HepG2 (cell line): Measurements from ENCODE around the gene AGR3.

Experiments used
- KAT2B ChIP-seq: fragments of 150-350 bp; IDR thresholded peaks from 2 replicates; pipeline ENCODE4 v1.6.1; 2014; ENCODE audit warnings: low read depth, low read length, borderline replicate concordance
- POLR2AphosphoS5 ChIP-seq: IDR thresholded peaks from 2 replicates; pipeline ENCODE4 v1.6.1; 2012; ENCODE audit warnings: low read depth, low read length
- PTBP1 ChIP-seq: fragments of 200-400 bp; formaldehyde crosslinking; IDR thresholded peaks from 2 replicates; pipeline ENCODE4 v1.6.1; 2018; ENCODE audit warnings: low read length, low read depth; ENCODE audit not compliant: poor library complexity, severe bottlenecking
- TF ChIP-seq, protein P1 (sequence below): fragments of 450-650 bp; IDR thresholded peaks from 2 replicates; pipeline ENCODE4 v1.6.1; 2017; ENCODE audit warnings: mild to moderate bottlenecking
- TF ChIP-seq, protein P2 (sequence below): sonication (generic); formaldehyde crosslinking; IDR thresholded peaks from 2 replicates; pipeline ENCODE4 v1.5.0; 2020; ENCODE audit warnings: mild to moderate bottlenecking, missing genetic modification reagents, moderate library complexity

DNA sequence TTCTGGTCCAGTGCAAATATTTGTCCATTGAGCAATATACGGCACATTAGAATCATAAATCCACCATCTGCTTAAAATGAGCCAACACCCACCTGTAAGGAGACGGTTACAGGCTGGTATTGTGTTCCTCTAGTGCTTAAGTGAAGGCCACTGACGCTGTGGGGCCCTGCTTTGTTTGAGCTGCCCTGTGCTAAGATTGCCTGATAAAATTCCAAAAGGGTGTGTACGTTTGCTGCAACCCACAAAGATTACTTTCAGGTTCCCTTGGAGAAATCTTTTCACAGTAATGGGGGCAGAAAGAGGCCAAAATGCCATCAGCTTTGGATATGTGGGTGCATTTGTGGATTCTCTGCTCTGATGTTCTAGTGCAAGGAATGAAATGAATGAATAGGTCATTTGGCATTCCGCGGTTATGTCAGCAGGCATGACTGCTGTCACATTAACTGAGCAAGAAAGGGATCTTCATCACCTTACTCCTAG lies 34.4 kb downstream of the AGR3 start:
- TF ChIP-seq, protein P1, sequence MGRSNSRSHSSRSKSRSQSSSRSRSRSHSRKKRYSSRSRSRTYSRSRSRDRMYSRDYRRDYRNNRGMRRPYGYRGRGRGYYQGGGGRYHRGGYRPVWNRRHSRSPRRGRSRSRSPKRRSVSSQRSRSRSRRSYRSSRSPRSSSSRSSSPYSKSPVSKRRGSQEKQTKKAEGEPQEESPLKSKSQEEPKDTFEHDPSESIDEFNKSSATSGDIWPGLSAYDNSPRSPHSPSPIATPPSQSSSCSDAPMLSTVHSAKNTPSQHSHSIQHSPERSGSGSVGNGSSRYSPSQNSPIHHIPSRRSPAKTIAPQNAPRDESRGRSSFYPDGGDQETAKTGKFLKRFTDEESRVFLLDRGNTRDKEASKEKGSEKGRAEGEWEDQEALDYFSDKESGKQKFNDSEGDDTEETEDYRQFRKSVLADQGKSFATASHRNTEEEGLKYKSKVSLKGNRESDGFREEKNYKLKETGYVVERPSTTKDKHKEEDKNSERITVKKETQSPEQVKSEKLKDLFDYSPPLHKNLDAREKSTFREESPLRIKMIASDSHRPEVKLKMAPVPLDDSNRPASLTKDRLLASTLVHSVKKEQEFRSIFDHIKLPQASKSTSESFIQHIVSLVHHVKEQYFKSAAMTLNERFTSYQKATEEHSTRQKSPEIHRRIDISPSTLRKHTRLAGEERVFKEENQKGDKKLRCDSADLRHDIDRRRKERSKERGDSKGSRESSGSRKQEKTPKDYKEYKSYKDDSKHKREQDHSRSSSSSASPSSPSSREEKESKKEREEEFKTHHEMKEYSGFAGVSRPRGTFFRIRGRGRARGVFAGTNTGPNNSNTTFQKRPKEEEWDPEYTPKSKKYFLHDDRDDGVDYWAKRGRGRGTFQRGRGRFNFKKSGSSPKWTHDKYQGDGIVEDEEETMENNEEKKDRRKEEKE, result no peak
- TF ChIP-seq, protein P2, sequence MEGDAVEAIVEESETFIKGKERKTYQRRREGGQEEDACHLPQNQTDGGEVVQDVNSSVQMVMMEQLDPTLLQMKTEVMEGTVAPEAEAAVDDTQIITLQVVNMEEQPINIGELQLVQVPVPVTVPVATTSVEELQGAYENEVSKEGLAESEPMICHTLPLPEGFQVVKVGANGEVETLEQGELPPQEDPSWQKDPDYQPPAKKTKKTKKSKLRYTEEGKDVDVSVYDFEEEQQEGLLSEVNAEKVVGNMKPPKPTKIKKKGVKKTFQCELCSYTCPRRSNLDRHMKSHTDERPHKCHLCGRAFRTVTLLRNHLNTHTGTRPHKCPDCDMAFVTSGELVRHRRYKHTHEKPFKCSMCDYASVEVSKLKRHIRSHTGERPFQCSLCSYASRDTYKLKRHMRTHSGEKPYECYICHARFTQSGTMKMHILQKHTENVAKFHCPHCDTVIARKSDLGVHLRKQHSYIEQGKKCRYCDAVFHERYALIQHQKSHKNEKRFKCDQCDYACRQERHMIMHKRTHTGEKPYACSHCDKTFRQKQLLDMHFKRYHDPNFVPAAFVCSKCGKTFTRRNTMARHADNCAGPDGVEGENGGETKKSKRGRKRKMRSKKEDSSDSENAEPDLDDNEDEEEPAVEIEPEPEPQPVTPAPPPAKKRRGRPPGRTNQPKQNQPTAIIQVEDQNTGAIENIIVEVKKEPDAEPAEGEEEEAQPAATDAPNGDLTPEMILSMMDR (CRISPR knock-in tag), result no peak
- TF ChIP-seq PTBP1 (no peak), KAT2B (no peak), POLR2AphosphoS5 (no peak)
